Tibial nerve (tissue), 3 donors: ENCODE data around the gene COL19A1.

ENCODE experiments used
- CTCF ChIP-seq, 5 experiments: fragments of 200-600 bp in 3 of 5; fragments of 450-650 bp in 2 of 5; sonication (generic) in 3 of 5; IDR thresholded peaks; one replicate each; pipeline ENCODE4 v1.5.1; 2016 to 2019; ENCODE audit warnings: antibody characterized with exemption in 5 of 5, mild to moderate bottlenecking in 3 of 5, moderate library complexity in 2 of 5
- POLR2A ChIP-seq, 2 donors: fragments of 450-650 bp; IDR thresholded peaks; one replicate each; pipeline ENCODE4 v1.6.1; 2017; ENCODE audit warnings: antibody characterized with exemption in 2 of 2, mild to moderate bottlenecking in 2 of 2, moderate library complexity in 2 of 2

- TF ChIP-seq CTCF (IDR thresholded peaks at IDR 0.05) (no peak), POLR2A (IDR thresholded peaks at IDR 0.05) (no peak)
Observed at GRCh38 chr6:70111737-70112136, 245.4 kb downstream of the COL19A1 start.
